ENCODE data around the gene NDUFA11. TPM values are rescaled to one million over a fixed set of nuclear protein-coding genes. Genes with fewer than 3 reads are reported as not detected.

The NDUFA11 gene
- total and polyA plus RNA-seq, 9 of the 15 experiments (the other 6 are each of a cell fraction or from before 2014, with no cell fraction given), result 63.3 to 486 (median 274) TPM

- WGBS (ENCODE audit: insufficient coverage, low coverage, missing lambda C conversion rate), result 88% methylated on average over 13 of the region's 13 CpGs
- in situ Hi-C loops (cut with MboI) (no loop called here), intact Hi-C loops (cut with micrococcal nuclease) (no loop called here)
- H2AFZ ChIP-seq (ENCODE audit: low read depth, low read length), result no peak overlapping the region
- no peak for DNase-seq (ENCODE audit: extremely low read depth in 1 of 4, low spot score in 3 of 4)
- no peak overlapping the region for H3K4me2 ChIP-seq (ENCODE audit: insufficient read depth, low read length)
- no peak overlapping the region for H3K4me3 ChIP-seq
- BruUV-seq (replicated peaks), result no TSS peak
- no peak overlapping the region for H3K27ac ChIP-seq (ENCODE audit: extremely low read depth, low read depth, low read length)
- no peaks in the 10 kb centered on the region for H3K9me3 ChIP-seq (replicated peaks; ENCODE audit: control insufficient read depth, insufficient read depth, low read depth, low read length)
- no peak for ATAC-seq
- no peaks in the 10 kb centered on the region; the same call in 2 of the 3 replicates for H3K79me2 ChIP-seq (ENCODE audit: control insufficient read depth, insufficient read depth, low read length)
- ChIA-PET CTCF (ENCODE audit: low intra/inter-chr PET ratio) (no interaction called here), POLR2A (no interaction called here)
- peaks cover 2% of the 10 kb centered on the region for H3K9me1 ChIP-seq (ENCODE audit: control insufficient read depth, insufficient read depth, low read length)
- H3K4me1 ChIP-seq (replicated peaks in 1 of 2; ENCODE audit: control insufficient read depth in 2 of 2, insufficient read depth in 2 of 2, low read length in 2 of 2), result peaks cover 0 to 12% of the 10 kb centered on the region in 2 experiments; a peak in 1 of 5 replicates
- peak overlapping the region in 1 of 2 experiments; percentile 77; a peak in 1 of 4 replicates for H3K9ac ChIP-seq (ENCODE audit: insufficient read depth in 1 of 2, low read depth in 2 of 2, low read length in 2 of 2)
- H3K27me3 ChIP-seq (ENCODE audit: control insufficient read depth in 2 of 2, insufficient read depth in 2 of 2, low read length in 2 of 2), result no peaks in the 10 kb centered on the region
- FAIRE-seq, result no peak
- H3K36me3 ChIP-seq (ENCODE audit: control insufficient read depth, insufficient read depth, low read length), result peaks cover 98% of the 10 kb centered on the region; the same call in 2 of the 3 replicates
- no peaks in the 10 kb centered on the region for H4K20me1 ChIP-seq (replicated peaks; ENCODE audit: control insufficient read depth, insufficient read depth, low read length)
- TF ChIP-seq, protein P1, sequence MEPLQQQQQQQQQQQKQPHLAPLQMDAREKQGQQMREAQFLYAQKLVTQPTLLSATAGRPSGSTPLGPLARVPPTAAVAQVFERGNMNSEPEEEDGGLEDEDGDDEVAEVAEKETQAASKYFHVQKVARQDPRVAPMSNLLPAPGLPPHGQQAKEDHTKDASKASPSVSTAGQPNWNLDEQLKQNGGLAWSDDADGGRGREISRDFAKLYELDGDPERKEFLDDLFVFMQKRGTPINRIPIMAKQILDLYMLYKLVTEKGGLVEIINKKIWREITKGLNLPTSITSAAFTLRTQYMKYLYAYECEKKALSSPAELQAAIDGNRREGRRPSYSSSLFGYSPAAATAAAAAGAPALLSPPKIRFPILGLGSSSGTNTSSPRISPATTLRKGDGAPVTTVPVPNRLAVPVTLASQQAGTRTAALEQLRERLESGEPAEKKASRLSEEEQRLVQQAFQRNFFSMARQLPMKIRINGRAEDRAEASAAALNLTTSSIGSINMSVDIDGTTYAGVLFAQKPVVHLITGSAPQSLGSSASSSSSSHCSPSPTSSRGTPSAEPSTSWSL (CRISPR knock-in tag; IDR thresholded peaks at IDR 0.05; ENCODE audit: borderline replicate concordance), result no peak
- TF ChIP-seq ZNF23 (CRISPR knock-in tag; IDR thresholded peaks at IDR 0.05), result no peak
- TF ChIP-seq CREB5 (CRISPR knock-in tag; IDR thresholded peaks at IDR 0.05), result no peak
- TF ChIP-seq C11orf30 (IDR thresholded peaks at IDR 0.05; ENCODE audit: low read depth), result no peak
- no peak for TF ChIP-seq ZKSCAN1 (IDR thresholded peaks at IDR 0.05; ENCODE audit: low read depth, low read length)
- TF ChIP-seq TEAD1 (CRISPR knock-in tag; IDR thresholded peaks at IDR 0.05), result no peak
- no peak for TF ChIP-seq CBX3 (IDR thresholded peaks at IDR 0.05; ENCODE audit: borderline replicate concordance in 1 of 2, low read length in 2 of 2)
- no peak for TF ChIP-seq EWSR1 (IDR thresholded peaks at IDR 0.05; ENCODE audit: borderline replicate concordance, low read depth, partially characterized antibody)
- TF ChIP-seq POLR2AphosphoS2 (IDR thresholded peaks at IDR 0.05; ENCODE audit: low read length), result no peak
- TF ChIP-seq RBM25 (IDR thresholded peaks at IDR 0.05; ENCODE audit: low read depth, low read length, severe bottlenecking), result no peak
- TF ChIP-seq SAFB (IDR thresholded peaks at IDR 0.05; ENCODE audit: borderline replicate concordance, low read depth, low read length), result no peak
- no peak for TF ChIP-seq PCBP2 (IDR thresholded peaks at IDR 0.05; ENCODE audit: low read depth, low read length, poor library complexity, severe bottlenecking)
- TF ChIP-seq PHF21A (IDR thresholded peaks at IDR 0.05; ENCODE audit: borderline replicate concordance, low read depth), result no peak
- TF ChIP-seq DMBX1 (CRISPR knock-in tag; IDR thresholded peaks at IDR 0.05; ENCODE audit: borderline replicate concordance), result no peak
- no peak for TF ChIP-seq HDAC8 (tag; IDR thresholded peaks at IDR 0.05)
- TF ChIP-seq PBX2 (CRISPR knock-in tag; IDR thresholded peaks at IDR 0.05; ENCODE audit: low read depth), result no peak
- TF ChIP-seq PBX2 (tag; conservative IDR thresholded peaks at IDR 0.05; ENCODE audit: low read depth), result no peak
- TF ChIP-seq ZNF668 (CRISPR knock-in tag; IDR thresholded peaks at IDR 0.05), result no peak
Observed at GRCh38 chr19:5929179-5929578, 25.6 kb upstream of the NDUFA11 start.

Measured in K562 (cell line).